ENCODE results near the gene ZNF76. TPM values are rescaled to one million over a fixed set of nuclear protein-coding genes. Genes with fewer than 3 reads are reported as not detected.
A peak's percentile ranks its signal among the peaks of the same experiment; 100 is the strongest.

The ZNF76 gene
- total and polyA plus RNA-seq, 2 of the 13 experiments (the other 11 are each of a cell fraction or from before 2014, with no cell fraction given): 13.2 to 26.4 TPM

GRCh38 chr6:35294308-35294945, 34.9 kb downstream of the ZNF76 start (continued):
- no peak for TF ChIP-seq ZNF326 (CRISPR knock-in tag; IDR thresholded peaks at IDR 0.05; ENCODE audit: borderline replicate concordance)
- TF ChIP-seq ZBED4 (CRISPR knock-in tag; IDR thresholded peaks at IDR 0.05; ENCODE audit: borderline replicate concordance): no peak
- no peak for TF ChIP-seq DMAP1 (CRISPR knock-in tag; IDR thresholded peaks at IDR 0.05)
- TF ChIP-seq NCOA1 (CRISPR knock-in tag; IDR thresholded peaks at IDR 0.05): no peak
- TF ChIP-seq MED13 (CRISPR knock-in tag; IDR thresholded peaks at IDR 0.05): no peak
- TF ChIP-seq ZC3H4 (CRISPR knock-in tag; IDR thresholded peaks at IDR 0.05; ENCODE audit: borderline replicate concordance): no peak
- TF ChIP-seq NFKB2 (CRISPR knock-in tag; IDR thresholded peaks at IDR 0.05; ENCODE audit: borderline replicate concordance): no peak
- peak; percentile 33; the same call in 1 of the 2 replicates for TF ChIP-seq CBX5 (CRISPR knock-in tag; IDR thresholded peaks at IDR 0.05; ENCODE audit: borderline replicate concordance)
- no peak for TF ChIP-seq ZNF576 (CRISPR knock-in tag; IDR thresholded peaks at IDR 0.05)
- no peak for TF ChIP-seq HES4 (CRISPR knock-in tag; IDR thresholded peaks at IDR 0.05; ENCODE audit: borderline replicate concordance)
- TF ChIP-seq ZNF317 (CRISPR knock-in tag; IDR thresholded peaks at IDR 0.05): no peak
- TF ChIP-seq SOX13 (IDR thresholded peaks at IDR 0.05): no peak
- TF ChIP-seq SOX13 (CRISPR knock-in tag; conservative IDR thresholded peaks at IDR 0.05 in 1 of 2, IDR thresholded peaks at IDR 0.05 in 1 of 2): no peak
- TF ChIP-seq ZNF749 (CRISPR knock-in tag; IDR thresholded peaks at IDR 0.05; ENCODE audit: borderline replicate concordance): no peak
- no peak for TF ChIP-seq RBAK (CRISPR knock-in tag; IDR thresholded peaks at IDR 0.05)
- TF ChIP-seq DNMT1 (CRISPR knock-in tag; IDR thresholded peaks at IDR 0.05): no peak
- TF ChIP-seq GATAD1 (CRISPR knock-in tag; IDR thresholded peaks at IDR 0.05): peak; percentile 36; the same call in 1 of the 2 replicates
- TF ChIP-seq HHEX (CRISPR knock-in tag; IDR thresholded peaks at IDR 0.05): no peak
- no peak for TF ChIP-seq ZNF713 (CRISPR knock-in tag; IDR thresholded peaks at IDR 0.05)
- no peak for TF ChIP-seq TCF7L2 (IDR thresholded peaks at IDR 0.05; ENCODE audit: low read depth, low read length)
- TF ChIP-seq ZNF225 (CRISPR knock-in tag; IDR thresholded peaks at IDR 0.05): no peak
- no peak for TF ChIP-seq PCBP1 (IDR thresholded peaks at IDR 0.05; ENCODE audit: borderline replicate concordance, low read depth, low read length)
- TF ChIP-seq ZEB1 (IDR thresholded peaks at IDR 0.05; ENCODE audit: insufficient replicate concordance, low read depth): no peak
- TF ChIP-seq KMT2A (CRISPR knock-in tag; IDR thresholded peaks at IDR 0.05): 0 out of 2 replicates have a peak, but pooled peaks have one; percentile 17
- no peak for TF ChIP-seq ZNF383 (CRISPR knock-in tag; IDR thresholded peaks at IDR 0.05; ENCODE audit: borderline replicate concordance)
- no peak for TF ChIP-seq BORCS8-MEF2B (CRISPR knock-in tag; IDR thresholded peaks at IDR 0.05)
- no peak for TF ChIP-seq ZZZ3 (CRISPR knock-in tag; IDR thresholded peaks at IDR 0.05; ENCODE audit: borderline replicate concordance)
- TF ChIP-seq SRF (IDR thresholded peaks at IDR 0.05; ENCODE audit: low read depth, low read length): no peak
- TF ChIP-seq ZNF883 (CRISPR knock-in tag; IDR thresholded peaks at IDR 0.05; ENCODE audit: not compliant biosample characterization): no peak
- TF ChIP-seq PHF5A (CRISPR knock-in tag; IDR thresholded peaks at IDR 0.05; ENCODE audit: low read depth, unreplicated experiment): no peak
